GM10266 (cell line): ENCODE measurements around the gene ST6GALNAC3.

Source experiments
- DNase-seq: peaks from one replicate; pipeline ENCODE4 v3.0.0; 2012; ENCODE audit errors: extremely low spot score
- TF ChIP-seq, protein P1 (sequence below): IDR thresholded peaks from 2 replicates; pipeline ENCODE4 v1.5.1; 2012; ENCODE audit warnings: mild to moderate bottlenecking, low read depth; ENCODE audit not compliant: control insufficient read depth, insufficient read depth; ENCODE audit errors: missing control alignments

The ST6GALNAC3 gene

DNA sequence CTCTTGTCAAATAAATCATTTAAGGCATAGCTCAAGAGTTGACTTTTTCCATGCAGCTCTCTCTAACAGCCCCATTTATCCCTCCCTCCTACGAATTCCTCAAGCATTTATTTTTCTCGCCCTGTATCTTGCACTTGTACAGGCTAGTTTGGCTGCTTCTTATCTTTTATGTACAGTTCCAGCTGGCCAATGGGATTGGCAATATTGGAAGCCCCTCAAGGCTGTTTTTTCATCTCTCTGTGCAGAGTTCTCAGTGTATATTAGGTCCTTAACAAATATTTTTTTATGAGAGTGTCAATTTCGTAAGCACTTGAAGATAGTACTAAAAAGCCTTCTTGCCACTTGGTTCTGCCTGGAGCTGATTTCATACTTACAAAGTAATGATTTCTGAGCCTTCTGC, 356.0 kb downstream of the ST6GALNAC3 start:
- TF ChIP-seq, protein P1, sequence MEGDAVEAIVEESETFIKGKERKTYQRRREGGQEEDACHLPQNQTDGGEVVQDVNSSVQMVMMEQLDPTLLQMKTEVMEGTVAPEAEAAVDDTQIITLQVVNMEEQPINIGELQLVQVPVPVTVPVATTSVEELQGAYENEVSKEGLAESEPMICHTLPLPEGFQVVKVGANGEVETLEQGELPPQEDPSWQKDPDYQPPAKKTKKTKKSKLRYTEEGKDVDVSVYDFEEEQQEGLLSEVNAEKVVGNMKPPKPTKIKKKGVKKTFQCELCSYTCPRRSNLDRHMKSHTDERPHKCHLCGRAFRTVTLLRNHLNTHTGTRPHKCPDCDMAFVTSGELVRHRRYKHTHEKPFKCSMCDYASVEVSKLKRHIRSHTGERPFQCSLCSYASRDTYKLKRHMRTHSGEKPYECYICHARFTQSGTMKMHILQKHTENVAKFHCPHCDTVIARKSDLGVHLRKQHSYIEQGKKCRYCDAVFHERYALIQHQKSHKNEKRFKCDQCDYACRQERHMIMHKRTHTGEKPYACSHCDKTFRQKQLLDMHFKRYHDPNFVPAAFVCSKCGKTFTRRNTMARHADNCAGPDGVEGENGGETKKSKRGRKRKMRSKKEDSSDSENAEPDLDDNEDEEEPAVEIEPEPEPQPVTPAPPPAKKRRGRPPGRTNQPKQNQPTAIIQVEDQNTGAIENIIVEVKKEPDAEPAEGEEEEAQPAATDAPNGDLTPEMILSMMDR, result no peak
- DNase-seq, result no peak

DNA sequence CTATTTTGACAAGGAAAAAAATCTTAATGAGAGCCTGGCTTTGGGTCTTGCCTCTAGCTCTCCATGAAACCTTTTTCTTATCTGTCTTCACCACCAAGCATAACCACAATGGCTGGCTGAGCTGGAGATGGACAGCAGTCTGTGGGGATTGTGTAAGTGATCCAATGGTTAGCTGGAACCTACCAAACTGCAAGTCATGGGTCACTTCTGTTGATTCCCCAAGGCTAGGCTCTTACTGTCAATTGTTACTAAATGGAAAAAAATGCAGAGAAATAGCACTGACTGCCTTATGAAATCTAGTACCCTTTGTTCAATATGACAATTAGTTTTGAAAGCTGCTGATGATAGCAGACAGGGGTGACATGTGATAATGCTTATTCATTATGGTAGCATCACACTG, 359.0 kb downstream of the ST6GALNAC3 start:
- no peak for DNase-seq
- TF ChIP-seq, protein P1, result no peak

DNA sequence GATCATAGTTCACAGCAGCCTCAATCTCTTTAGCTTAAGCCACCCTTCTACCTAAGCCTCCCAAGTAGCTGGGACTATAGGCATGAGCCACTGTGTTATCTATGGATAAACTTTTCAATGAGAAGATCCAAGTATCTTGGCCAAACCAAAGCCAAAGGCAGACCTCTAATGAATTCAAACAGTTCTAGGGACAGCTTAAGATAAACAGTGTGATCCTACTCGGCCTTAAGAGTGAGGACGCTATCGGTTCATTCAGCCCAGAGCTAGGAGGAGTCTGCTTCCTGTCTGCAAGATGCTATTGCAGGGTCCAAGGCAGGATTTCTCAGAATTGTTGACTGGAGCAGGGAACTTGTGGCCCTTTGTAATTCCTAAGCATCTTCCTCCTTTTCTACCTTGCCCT, 368.7 kb downstream of the ST6GALNAC3 start:
- DNase-seq, result no peak
- TF ChIP-seq, protein P1, result no peak

DNA sequence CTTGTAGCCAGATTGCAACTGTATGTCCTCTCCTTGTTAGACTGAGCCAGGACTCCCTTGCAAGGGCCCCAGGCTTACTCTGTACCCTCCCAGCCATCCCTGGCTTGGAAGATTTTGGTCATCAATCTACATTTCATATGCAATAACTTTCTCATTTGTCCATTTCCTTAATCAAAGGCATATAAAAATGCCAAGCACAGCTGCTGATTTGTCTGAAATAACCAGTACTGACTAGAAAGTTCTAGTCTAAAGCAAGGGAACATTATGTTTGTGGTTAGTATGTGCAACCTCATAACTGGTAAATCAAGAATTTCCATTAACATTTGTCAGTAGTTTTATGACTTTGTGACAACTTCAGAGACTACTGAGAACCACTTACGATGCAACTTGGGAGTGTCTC, 370.2 kb downstream of the ST6GALNAC3 start:
- no peak for DNase-seq
- TF ChIP-seq, protein P1, result no peak

DNA sequence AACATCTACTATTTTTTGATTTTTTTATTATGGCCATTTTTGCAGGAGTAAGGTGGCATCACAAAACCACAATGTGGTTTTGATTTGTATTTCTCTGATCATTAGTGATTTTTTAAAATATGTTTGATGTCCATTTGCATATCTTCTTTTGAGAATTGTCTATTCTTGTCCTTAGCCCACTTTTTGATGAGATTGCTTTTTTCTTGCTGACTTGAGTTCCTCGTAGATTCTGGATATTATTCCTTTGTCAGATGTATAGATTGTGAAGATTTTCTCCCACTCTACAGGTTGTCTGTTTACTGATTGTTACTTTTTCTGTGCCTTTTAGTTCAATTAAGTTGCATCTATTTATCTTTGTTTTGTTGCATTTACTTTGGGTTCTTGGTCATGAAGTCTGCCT, 375.7 kb downstream of the ST6GALNAC3 start:
- TF ChIP-seq, protein P1, result no peak

DNA sequence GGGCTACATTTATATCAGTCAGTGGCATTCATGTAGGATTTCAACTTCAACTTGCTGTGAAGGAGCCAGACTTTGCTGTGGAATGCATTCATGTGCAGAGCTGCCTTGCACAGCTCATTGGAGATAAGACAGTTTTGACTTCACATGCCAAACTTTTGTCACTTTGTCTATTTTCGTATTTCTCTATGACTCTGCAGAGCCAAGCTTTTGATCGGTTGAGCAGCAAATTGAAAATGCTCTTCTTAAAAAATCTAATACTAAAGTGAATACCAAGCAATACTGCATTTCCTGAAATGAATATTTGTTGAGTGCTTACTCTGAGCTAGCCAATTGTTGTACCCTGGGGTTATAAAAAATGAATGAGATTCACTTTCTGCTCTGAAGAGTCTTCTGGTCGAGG, 388.7 kb downstream of the ST6GALNAC3 start:
- DNase-seq, result no peak
- TF ChIP-seq, protein P1, result no peak

More for the DNA sequence above, 375.7 kb downstream of the ST6GALNAC3 start:
- DNase-seq, result no peak

DNA sequence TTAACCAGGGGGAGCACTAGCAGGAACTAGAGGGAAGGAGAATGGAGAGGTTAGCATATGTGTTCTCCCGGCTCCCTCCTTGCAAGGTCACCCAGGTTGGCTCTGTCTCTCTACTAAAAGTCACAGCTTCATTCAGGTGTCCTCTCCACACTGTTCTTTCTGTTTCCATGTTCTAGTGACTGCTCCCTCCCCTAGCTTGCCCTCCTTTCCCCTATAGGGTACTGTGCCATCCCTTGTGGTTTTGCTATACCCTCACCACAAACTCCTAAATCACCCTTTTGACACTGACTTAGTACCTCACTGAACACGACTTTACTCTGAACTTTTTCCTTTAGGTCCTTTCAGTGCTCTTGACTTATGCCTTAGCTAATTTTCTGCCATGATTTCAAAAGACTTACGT, 389.3 kb downstream of the ST6GALNAC3 start:
- no peak for DNase-seq
- TF ChIP-seq, protein P1, result no peak

DNA sequence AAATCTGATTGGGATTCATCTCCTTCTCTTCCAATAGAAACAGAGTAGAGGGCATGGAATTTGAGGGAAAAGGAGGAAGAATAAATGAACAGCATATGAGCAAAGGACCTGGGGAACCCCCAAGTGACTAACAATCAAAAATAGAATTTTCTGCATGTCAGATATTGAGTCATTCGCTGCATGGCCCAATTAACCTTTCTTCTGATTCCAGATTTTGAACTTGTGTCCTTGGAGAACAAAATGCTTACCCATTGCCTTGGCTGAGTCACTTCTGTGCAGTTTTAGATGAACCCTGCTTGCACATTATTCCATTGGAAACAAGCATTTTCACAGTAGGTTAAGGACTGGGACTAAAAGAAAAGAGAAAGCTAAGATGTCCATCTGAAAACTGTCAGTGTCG, 390.5 kb downstream of the ST6GALNAC3 start:
- TF ChIP-seq, protein P1, result no peak

More for the DNA sequence above, 390.5 kb downstream of the ST6GALNAC3 start:
- no peak for DNase-seq
